Activated CD8-positive, alpha-beta memory T cell treated with anti-CD3 and anti-CD28 coated beads, Interleukin-2, amount 50 U/mL, for 1 hour (primary cell): Measurements from ENCODE around the gene BAIAP3.
A peak's percentile ranks its signal among the peaks of the same experiment; 100 is the strongest.

Source experiments
- DNase-seq: peaks from one replicate; pipeline ENCODE4 v3.0.0-alpha.2; 2020; ENCODE audit errors: extremely low read depth

BAIAP3 gene

GRCh38 chr16:1347286-1347855, 13.9 kb downstream of the BAIAP3 start:
- no peak for DNase-seq

DNA sequence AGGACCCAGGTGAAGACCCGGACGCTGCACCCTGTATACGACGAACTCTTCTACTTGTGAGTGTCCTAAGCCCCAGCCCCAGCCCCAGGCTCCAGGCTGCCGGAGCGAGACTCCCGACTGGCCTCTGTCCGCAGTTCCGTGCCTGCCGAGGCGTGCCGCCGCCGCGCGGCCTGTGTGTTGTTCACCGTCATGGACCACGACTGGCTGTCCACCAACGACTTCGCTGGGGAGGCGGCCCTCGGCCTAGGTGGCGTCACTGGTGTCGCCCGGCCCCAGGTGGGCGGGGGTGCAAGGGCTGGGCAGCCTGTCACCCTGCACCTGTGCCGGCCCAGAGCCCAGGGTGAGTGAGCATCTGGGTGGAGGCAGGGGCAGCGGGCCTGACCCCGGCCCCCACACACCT, 14.5 kb downstream of the BAIAP3 start:
- no peak for DNase-seq

DNA sequence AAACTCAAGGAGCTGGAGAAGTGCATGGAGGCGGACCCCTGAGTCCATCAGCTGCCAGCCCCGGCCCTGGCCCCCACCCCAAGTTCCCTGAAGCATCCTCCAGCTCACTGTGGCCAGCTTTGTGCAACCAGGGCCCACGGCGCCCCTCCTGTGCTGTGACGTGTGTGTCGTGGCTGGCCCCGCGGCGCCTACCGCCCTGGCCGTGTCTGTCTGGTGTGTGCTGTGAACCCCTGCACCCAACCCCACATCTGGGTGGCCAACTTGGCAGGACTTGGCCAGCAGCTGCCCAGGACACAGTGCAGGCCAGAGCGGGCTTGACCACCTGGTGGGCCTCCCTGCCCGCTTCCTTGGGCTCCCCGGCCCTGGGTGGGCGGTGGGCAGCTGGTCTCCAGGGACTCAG, 15.0 kb downstream of the BAIAP3 start:
- DNase-seq, result no peak

DNA sequence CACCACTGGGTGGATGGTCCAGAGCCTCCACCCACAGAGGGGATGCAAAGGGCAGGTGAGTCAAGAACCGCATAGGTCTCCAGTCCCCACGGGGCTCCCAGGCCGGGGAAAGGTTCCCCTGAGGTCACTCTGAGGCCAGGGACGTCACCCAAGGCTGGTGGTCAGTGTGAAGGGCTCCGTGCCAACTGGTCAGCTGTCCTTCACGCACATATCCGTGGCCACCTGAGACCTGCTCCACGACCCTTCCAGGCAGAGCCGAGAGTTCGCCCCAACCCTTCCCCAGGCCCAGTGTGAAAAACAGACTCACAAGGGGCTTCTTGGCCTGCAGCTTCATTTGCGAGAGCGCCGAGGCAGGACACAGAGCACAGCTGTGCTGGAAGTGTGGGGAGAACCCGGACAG, 15.5 kb downstream of the BAIAP3 start:
- no peak for DNase-seq

DNA sequence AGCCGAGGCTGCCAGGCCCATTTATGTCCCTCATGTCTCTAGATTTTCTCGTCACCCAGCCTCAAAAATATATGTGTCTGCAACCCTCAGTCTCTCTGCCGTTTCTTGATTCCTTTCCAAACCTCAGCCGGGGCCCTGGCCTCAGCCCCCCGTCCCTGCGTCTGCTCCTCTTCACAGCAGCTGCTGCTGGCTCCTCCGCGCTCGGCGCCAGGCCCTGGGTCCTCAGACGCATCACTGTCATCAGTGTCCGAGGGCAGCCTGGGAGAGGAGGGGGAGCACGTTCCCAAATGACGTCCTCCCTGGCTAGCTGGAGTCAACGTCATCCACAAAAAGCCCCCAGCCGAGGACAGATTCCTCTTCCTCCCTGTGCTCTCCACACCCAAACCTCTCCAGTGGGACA, 15.9 kb downstream of the BAIAP3 start:
- no peak for DNase-seq

DNA sequence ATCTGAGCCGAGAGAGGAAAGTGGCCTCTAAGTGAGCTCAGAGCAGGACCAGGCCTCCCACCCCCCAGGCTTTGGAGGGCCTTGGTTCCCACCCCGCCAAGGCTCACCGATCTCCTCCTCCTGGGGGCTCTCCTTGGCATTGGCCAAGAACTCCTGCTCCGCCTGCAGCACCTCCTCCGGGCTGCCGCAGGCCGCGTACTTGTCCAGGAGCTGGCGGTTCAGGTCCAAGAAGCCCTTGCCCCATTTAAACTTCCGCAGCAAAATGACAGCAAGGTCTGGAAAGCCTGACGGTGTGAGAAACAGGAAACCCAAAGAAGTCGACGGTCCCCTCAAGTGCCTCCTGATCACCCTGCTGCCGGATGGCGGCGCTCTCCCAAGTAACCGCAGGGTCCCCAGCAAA, 16.5 kb downstream of the BAIAP3 start:
- DNase-seq, result no peak

DNA sequence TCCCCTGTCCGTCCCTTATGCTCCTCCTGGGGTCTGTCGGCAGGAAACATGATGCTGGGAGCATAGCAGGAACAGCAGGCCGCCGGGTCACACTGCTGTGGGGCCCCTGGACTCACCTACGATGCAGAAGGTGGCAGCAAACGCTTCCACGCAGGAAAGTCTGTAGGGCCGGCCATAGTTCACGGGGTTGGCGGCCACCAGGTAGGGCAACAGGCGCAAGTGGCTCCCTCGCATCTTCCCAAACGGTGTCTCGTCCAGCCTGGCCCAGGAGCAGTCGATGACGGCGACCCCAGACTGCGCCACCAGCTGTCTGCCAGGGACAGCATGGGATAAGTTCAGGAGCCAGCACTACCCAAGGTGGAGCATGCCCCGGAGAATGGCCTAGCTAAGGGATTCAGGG, 17.2 kb downstream of the BAIAP3 start:
- DNase-seq, result no peak

DNA sequence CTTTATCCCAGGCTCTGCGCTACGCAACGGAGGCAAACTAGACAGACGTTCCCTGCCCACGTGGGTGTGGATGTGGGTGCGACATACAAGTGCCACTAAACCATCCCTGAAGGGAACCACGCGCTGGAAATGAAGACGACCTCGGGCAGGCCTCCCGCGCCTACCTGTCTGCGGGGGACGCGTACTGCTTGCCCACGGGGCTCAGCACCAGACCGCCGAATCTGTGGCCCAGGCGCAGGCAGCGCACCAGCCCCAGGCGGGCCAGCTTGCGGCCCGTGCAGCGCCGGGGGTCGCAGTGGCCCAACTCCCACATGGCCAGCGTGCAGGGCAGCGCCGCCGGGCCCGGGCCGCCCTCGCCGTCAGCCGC, 17.8 kb downstream of the BAIAP3 start:
- DNase-seq, result no peak

DNA sequence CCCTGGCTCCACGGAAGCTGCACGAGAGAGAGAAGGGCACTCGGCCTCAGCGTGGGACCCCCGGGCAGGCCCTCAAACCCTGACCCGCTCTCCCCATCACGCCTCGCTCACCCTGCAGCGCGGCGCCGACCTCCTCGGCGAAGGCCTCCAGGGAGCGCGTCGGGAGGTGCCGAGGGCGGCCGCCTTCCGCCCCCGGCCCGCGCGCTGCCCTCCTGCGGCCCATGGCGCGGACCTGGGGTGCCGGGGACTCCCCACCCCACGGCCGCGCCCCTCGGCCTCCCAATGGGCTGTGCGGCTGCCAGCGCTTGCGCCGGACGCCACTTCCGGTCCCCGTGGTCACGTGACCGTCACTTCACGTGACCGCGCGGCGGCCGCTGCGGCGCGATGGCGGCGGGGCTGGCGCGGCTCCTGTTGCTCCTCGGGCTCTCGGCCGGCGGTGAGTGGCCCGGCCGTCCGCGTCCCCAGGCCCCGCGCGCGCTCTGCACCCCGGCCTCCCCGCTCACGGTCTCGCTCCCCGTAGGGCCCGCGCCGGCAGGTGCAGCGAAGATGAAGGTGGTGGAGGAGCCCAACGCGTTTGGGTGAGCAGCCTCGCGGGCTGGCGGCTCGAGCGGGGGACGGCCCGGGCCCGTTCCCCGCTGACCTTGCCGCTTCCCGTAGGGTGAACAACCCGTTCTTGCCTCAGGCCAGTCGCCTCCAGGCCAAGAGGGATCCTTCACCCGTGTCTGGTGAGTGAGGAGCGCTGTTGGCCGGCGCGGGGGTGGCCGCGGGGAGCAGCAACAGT, 18.3 kb downstream of the BAIAP3 start, which contains the start of the genes GNPTG and TSR3:
Gene GNPTG (plus strand): TSS at position 350 of the 781 bp plus-strand sequence. CDS start 35 bp downstream, at position 385.
Gene TSR3 (minus strand): TSS at position 297 of the 781 bp plus-strand sequence. CDS start 74 bp downstream, at position 223.
- DNase-seq, result peak; percentile 51

DNA sequence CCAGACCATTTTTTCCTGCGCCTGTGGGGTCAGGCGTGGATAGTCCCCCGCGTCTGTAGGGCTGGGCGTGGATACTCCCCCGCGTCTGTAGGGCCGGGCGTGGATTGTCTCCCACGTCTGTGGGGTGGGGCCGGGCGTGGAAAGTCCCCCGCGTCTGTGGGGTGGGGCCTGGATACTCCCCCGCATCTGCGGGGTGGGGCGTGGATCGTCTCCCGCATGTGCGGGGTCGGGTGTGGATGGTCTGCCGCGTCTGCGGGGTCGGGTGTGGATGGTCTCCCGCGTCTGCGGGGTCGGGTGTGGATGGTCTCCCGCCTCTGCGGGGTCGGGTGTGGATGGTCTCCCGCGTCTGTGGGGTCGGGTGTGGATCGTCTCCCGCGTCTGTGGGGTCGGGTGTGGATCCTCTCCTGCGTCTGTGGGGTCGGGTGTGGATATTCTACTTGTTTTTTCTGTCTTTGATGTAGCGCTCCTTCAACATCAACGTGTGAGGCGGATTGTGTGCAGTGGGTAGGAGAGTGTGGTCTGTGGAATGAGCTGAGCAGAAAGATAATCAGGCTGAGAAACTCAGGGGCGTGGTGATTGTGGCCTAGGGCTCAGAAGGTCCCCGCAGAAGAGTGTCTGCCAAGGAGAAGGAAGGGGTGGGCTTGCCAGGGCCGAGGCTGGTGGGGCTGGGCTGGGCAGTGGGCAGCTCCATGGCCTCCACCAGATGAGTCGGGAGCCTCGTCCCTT, 21.5 kb downstream of the BAIAP3 start:
- DNase-seq, result no peak

- no peak for DNase-seq
Observed at GRCh38 chr16:1355591-1355990, 22.1 kb downstream of the BAIAP3 start.

GRCh38 chr16:1356061-1356900, 22.8 kb downstream of the BAIAP3 start:
- no peak for DNase-seq

GRCh38 chr16:1357906-1358566, 24.6 kb downstream of the BAIAP3 start:
- no peak for DNase-seq

DNA sequence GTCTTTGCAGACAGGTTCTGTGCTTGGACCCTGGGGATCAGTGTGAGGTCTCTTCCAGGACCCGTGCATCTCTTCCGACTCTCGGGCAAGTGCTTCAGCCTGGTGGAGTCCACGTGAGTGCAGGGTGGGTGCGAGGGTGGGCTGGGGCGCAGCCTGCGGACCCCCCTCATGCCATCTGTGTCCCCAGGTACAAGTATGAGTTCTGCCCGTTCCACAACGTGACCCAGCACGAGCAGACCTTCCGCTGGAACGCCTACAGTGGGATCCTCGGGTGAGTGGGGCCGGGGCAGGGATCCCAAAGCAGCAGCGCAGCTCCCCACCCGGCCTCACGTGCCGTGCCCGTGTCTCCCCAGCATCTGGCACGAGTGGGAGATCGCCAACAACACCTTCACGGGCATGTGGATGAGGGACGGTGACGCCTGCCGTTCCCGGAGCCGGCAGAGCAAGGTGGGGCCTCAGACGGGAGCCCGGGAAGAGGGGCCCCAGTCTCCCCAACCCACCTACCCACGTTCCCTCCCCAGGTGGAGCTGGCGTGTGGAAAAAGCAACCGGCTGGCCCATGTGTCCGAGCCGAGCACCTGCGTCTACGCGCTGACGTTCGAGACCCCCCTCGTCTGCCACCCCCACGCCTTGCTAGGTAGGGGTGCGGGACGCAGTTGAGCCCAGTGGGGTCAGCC, 28.4 kb downstream of the BAIAP3 start:
- DNase-seq, result no peak

DNA sequence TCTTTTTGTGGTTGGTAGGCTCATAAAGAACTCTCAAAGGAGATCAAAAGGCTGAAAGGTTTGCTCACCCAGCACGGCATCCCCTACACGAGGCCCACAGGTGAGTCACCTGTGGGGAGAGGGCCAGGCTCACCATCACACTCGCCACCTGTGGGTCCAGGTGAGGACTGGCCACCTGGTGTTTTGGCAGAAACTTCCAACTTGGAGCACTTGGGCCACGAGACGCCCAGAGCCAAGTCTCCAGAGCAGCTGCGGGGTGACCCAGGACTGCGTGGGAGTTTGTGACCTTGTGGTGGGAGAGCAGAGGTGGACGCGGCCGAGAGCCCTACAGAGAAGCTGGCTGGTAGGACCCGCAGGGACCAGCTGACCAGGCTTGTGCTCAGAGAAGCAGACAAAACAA, 29.4 kb downstream of the BAIAP3 start:
- no peak for DNase-seq

DNA sequence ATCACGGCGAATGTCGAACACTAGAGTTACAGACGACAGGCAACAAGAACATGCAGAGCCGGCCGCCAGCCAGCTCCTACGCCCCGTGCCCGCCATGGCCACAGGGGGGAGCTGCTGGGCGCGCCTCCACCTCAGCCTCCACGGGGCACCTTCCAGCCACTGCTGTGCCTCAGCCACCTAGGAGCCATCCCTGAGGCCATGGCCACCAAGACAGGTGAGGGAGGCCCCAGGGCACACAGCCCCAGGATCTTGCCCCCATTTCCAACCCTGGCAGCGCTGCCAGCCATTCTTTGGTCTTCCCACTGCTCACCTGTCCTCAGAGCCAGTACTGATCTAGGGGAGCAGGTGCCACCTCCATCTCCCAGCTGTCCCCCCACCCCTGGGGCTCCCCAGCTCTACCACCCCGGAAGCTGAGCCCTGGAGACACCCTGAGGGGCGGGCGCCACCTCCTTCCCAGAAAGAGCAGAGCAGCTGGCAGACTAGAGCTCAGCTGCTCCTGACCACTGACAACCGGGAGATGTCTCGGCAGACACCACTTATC, 30.1 kb downstream of the BAIAP3 start:
- DNase-seq, result peak; percentile 17

DNA sequence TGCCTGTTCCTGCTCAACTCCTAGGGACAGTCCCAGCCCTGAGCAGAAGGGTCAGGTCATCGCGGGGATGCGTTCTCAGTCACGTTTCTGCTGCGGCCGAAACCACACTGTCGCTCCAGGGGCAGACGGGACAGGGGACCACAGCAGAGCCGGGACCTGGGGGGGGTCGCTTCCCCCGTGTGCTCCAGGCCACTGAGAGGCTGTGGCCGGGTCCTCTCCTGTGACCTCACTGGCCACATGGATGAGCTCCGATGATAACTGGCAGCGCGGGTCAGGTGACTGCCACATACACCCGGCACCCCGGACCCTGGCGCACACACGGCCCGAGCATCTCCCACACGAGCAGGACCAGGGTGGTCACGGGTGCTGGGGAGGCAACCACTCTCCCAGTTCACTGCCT, 31.1 kb downstream of the BAIAP3 start:
- no peak for DNase-seq

DNA sequence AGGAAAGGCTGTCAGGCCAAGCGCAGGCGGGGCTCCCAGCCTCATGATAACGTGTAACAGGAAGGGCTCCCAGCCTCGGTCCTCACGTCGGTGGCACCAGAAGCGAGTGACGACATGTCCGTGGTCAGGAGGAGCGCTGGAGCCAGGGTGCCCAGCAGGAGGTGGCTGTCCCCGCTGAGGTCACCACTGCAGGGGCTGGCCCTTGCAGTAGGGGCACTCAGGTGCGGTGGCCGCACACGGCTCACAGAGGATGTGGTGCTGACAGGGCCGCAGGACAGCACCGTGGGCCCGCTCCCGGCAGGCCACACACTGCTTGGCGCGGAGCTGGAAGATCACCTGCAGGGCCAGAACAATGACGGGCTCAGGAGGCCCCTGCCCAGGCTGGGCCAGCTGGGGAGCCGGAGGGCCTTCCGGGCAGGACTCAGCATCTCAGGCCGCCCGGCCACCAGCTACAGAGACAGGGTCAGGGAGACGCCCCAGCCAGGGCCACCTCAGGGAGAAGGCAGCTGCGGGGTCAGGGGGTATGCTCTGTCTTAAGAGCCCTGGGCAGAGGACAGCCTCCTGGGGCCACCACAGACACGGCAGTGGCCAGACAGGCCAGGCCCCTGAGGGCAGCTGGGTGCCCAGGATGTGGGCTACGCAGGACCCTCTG, 32.7 kb downstream of the BAIAP3 start:
- no peak for DNase-seq

DNA sequence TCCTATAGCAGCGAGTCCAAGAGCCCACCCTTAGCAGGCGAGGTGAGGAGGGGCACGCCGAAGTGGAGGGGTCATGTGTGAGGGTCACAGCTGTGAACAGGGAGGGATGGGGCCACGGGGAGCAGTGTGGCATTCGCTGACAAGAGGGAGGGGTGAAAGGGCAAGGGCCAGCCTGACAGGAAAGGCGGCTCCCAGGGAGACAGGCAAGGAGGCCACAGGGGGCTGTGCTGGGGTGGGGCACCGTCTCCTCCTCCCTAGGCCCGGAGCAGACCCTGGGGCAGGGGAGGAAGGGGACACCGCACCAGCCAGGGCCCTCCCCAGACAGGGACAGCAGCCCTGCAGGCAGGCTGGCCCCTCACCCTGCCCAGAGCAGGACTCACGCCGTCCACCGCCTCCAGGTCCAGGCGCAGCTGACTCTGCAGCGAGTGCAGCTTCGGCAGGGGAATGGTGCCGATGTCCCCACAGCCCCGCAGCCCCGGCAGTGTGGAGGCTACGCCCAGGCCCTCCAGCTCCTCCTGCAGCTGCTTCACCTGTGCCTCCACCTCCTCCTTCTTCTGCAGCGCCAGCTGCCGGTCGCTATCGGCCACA, 33.4 kb downstream of the BAIAP3 start:
- DNase-seq, result no peak
